IPS-NIHi11 (cell line): ENCODE data around the gene IFNK.

Experiments used
- DNase-seq: peaks from one replicate; pipeline ENCODE4 v3.0.0; 2012; ENCODE audit warnings: mixed read lengths, low spot score

The IFNK gene

DNA sequence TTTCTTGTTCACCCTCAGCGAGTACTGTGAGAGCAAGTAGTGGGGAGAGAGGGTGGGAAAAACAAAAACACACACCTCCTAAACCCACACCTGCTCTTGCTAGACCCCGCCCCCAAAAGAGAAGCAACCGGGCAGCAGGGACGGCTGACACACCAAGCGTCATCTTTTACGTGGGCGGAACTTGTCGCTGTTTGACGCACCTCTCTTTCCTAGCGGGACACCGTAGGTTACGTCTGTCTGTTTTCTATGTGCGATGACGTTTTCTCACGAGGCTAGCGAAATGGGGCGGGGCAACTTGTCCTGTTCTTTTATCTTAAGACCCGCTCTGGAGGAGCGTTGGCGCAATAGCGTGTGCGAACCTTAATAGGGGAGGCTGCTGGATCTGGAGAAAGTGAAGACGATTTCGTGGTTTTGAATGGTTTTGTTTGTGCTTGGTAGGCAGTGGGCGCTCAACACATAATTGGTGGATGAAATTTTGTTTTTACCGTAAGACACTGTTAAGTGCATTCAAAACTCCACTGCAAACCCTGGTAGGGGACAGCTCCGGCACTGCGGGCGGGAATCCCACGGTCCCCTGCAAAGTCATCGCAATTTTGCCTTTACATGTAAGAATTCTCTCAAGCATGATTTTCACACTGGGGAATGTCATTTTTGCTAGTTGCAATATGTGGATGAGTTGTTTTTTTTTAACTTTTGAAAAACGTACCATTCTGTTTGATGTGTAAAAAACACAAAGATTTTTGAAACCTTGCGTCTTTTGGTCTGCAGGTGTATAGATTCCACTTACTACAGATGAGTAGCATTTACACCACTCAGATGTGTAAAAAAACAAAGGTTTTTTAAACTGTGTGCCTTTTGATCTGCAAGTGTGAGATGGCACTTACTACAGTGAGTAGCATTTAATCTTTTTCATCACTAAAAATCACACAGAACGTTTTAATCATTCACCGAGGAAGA is 49.8 kb downstream of the IFNK start:
- peak; percentile 91 for DNase-seq
